Vagina (tissue), 2 donors: ENCODE data around the gene IFNL4.
"Not testable (repeated sequence)": the region's sequence is repeated elsewhere in the genome, so short reads cannot be mapped to it uniquely, and the experiment has no call there.

ENCODE experiments used
- CTCF ChIP-seq, 3 experiments: fragments of 450-650 bp in 2 of 3; fragments of 200-600 bp in 1 of 3; sonication (generic) in 1 of 3; IDR thresholded peaks; one replicate each; pipeline ENCODE4 v1.5.1; 2017 to 2019; ENCODE audit warnings: antibody characterized with exemption in 3 of 3, mild to moderate bottlenecking in 2 of 3, moderate library complexity in 2 of 3
- POLR2A ChIP-seq, 2 donors: fragments of 450-650 bp; IDR thresholded peaks; one replicate each; pipeline ENCODE4 v1.6.1; 2017; ENCODE audit warnings: antibody characterized with exemption in 2 of 2, mild to moderate bottlenecking in 2 of 2, moderate library complexity in 2 of 2

- TF ChIP-seq POLR2A, CTCF (IDR thresholded peaks at IDR 0.05): not testable (repeated sequence)
These were observed 19.4 kb upstream of the IFNL4 start, which contains the start of gene IFNL2 for GRCh38 chr19:39268085-39268484.
